ENCODE results near the gene PLAAT2. TPM values are rescaled to one million over a fixed set of nuclear protein-coding genes. Genes with fewer than 3 reads are reported as not detected.

The PLAAT2 gene
- total and polyA plus RNA-seq, 10 of the 15 experiments (the other 5 are each of a cell fraction or from before 2014, with no cell fraction given), result 4.6 to 25.9 (median 8.6) TPM

DNA sequence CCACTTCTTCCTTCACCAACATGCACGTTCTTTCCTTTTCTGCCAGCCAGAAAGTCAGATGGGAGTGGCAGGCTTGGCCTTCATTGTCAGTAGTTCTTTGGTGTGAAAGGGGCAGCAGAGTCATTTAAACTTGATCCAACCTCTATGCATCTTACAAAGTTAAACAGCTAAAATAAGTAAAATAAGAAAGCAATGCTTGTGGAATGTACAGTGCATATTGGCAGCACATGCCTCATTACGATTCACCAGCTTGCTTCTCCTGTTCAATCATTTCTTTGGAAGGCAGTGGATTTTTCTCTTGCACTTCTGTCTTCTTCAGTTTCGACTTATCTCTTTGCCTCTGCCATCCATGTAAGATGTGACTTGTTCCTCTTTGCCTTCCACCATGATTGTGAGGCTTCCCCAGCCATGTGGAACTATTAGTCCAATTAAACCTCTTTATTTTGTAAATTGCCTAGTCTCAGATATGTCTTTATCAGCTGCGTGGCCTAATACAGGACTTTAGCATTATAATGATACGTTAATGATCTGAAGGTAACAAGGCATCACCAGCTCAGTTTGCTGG is 42.5 kb downstream of the PLAAT2 start (continued):
- TF ChIP-seq CUX1 (IDR thresholded peaks at IDR 0.05; ENCODE audit: insufficient replicate concordance, low read depth, low read length), result no peak

DNA sequence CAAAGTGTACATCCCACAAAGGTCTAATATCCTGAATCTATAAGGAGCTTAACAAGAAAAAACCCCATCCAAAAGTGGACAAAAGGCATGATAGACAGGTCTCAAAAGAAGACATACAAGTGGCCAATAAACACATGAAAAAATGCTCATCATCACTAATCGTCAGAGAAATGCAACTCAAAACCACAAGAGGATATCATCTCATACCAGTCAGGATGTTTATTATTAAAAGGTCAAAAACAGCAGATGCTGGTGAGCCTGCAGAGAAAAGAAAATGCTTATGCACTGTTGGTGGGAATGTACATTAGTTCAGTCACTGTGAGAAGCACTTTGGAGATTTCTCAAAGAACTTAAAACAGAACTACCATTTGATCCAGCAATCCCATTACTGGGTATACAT is 44.6 kb downstream of the PLAAT2 start:
- Histone ChIP-seq H3K27ac (ENCODE audit: control insufficient read depth, insufficient read depth) (no peak overlapping the region), H3K4me1 (ENCODE audit: control insufficient read depth, insufficient read depth, low read length) (no peaks in the 10 kb centered on the region), H3K9ac (ENCODE audit: control insufficient read depth, insufficient read depth, low read length) (no peak overlapping the region), H3K79me2 (ENCODE audit: control insufficient read depth, insufficient read depth, low read length) (no peaks in the 10 kb centered on the region), H3K4me2 (ENCODE audit: control insufficient read depth, insufficient read depth) (no peak overlapping the region), H2AFZ (ENCODE audit: control insufficient read depth, low read depth, low read length) (no peak overlapping the region), H3K36me3 (ENCODE audit: control insufficient read depth in 2 of 2, insufficient read depth in 2 of 2, low read length in 1 of 2) (no peaks in the 10 kb centered on the region), H4K20me1 (ENCODE audit: control insufficient read depth, insufficient read depth) (no peaks in the 10 kb centered on the region), H3K9me3 (replicated peaks; ENCODE audit: control insufficient read depth, insufficient read depth, low read length) (no peaks in the 10 kb centered on the region; the same call in 2 of the 3 replicates), H3K4me3 (no peak overlapping the region), H3K27me3 (replicated peaks in 1 of 2; ENCODE audit: control insufficient read depth in 2 of 2, insufficient read depth in 2 of 2, low read length in 1 of 2) (no peaks in the 10 kb centered on the region)
- FAIRE-seq, result no peak
- ChIA-PET CTCF (interaction anchor here (1.7 kb wide), 1 partner anchor 39 kb away, joined by 3 read pairs; no protein-coding TSS in a partner anchor), RAD21 (ENCODE audit: unreplicated experiment) (no interaction called here), POLR2A (interaction anchor here (0.7 kb wide), 2 partner anchors 10 to 111 kb away, joined by 3 read pairs; no protein-coding TSS in a partner anchor), SMC1A (ENCODE audit: uncharacterized antibody, unreplicated experiment) (no interaction called here)
- in situ Hi-C loops (cut with MboI), result no loop called here
- WGBS (ENCODE audit: insufficient coverage, insufficient replicate concordance, low lambda C conversion rate, missing lambda C conversion rate), result 40% methylated on average over 1 of the region's 1 CpG
- intact Hi-C loops (cut with micrococcal nuclease; ENCODE audit: unreplicated experiment), result no loop called here
- no TSS peak for BruUV-seq (replicated peaks)
- ATAC-seq, result no peak
- no peak for DNase-seq (ENCODE audit: low read depth, low spot score)
- TF ChIP-seq, protein P1, sequence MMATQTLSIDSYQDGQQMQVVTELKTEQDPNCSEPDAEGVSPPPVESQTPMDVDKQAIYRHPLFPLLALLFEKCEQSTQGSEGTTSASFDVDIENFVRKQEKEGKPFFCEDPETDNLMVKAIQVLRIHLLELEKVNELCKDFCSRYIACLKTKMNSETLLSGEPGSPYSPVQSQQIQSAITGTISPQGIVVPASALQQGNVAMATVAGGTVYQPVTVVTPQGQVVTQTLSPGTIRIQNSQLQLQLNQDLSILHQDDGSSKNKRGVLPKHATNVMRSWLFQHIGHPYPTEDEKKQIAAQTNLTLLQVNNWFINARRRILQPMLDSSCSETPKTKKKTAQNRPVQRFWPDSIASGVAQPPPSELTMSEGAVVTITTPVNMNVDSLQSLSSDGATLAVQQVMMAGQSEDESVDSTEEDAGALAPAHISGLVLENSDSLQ (IDR thresholded peaks at IDR 0.05), result peak; percentile 33; the same call in 1 of the 2 replicates
- TF ChIP-seq, protein P2, sequence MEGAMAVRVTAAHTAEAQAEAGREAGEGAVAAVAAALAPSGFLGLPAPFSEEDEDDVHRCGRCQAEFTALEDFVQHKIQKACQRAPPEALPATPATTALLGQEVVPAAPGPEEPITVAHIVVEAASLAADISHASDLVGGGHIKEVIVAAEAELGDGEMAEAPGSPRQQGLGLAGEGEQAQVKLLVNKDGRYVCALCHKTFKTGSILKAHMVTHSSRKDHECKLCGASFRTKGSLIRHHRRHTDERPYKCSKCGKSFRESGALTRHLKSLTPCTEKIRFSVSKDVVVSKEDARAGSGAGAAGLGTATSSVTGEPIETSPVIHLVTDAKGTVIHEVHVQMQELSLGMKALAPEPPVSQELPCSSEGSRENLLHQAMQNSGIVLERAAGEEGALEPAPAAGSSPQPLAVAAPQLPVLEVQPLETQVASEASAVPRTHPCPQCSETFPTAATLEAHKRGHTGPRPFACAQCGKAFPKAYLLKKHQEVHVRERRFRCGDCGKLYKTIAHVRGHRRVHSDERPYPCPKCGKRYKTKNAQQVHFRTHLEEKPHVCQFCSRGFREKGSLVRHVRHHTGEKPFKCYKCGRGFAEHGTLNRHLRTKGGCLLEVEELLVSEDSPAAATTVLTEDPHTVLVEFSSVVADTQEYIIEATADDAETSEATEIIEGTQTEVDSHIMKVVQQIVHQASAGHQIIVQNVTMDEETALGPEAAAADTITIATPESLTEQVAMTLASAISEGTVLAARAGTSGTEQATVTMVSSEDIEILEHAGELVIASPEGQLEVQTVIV (IDR thresholded peaks at IDR 0.05; ENCODE audit: borderline replicate concordance, partially characterized antibody), result no peak

Measured in GM12878 (cell line).